Left lung (tissue), 8 donors: ENCODE data around the gene ZNF140. TPM values are rescaled to one million over a fixed set of nuclear protein-coding genes. Genes with fewer than 3 reads are reported as not detected.

Experiments used
- polyA plus RNA-seq, 6 donors: library from polyadenylated mRNA; unstranded; fragments of 120-200 nt; gene quantifications; one replicate each; pipeline ENCODE4 v1.2.1, GENCODE V29; 2013; ENCODE audit not compliant: insufficient read length in 6 of 6
- total RNA-seq, 2 donors: library from RNA; stranded (reverse); fragmentation: NEBNext Ultra II Directional; extraction: Animal tissue kit (Norgen Biotek cat#: 25700); gene quantifications; one replicate each; pipeline ENCODE4 v1.2.1, GENCODE V29; 2021
- donor health status: DM: no; HTN: yes; CAD: no.
- donor health status: DM: no; HTN: no; CAD: no.

Gene ZNF140
- total and polyA plus RNA-seq, 8 donors = 12.2 to 44.2 (median 40.0) TPM

Other genes starting within 250 kb of the ZNF140 start
- 10 to 100 TPM; 42.2 to 62.6 TPM for gene CHFR, start 193.3 kb upstream of the ZNF140 start, total RNA-seq
- 10 to 100 TPM; 21.0 to 34.3 (median 24.5) TPM for gene CHFR, start 193.3 kb upstream of the ZNF140 start, polyA plus RNA-seq
- 10 to 100 TPM; 14.7 to 18.1 TPM for gene ZNF605, start 124.6 kb upstream of the ZNF140 start, total RNA-seq
- gene ZNF605, start 124.6 kb upstream of the ZNF140 start, polyA plus RNA-seq = 10 to 100 TPM; 22.6 to 28.7 (median 25.0) TPM
- 10 to 100 TPM in 1 of 2 donors, 1 to 10 TPM in 1; 7.5 to 10.8 TPM for gene ZNF26, start 94.6 kb upstream of the ZNF140 start, total RNA-seq
- gene ZNF26, start 94.6 kb upstream of the ZNF140 start, polyA plus RNA-seq = 10 to 100 TPM; 14.7 to 19.4 (median 17.0) TPM
- 10 to 100 TPM; 17.3 to 24.5 TPM for gene ZNF84, start 43.4 kb upstream of the ZNF140 start, total RNA-seq
- 10 to 100 TPM; 71.1 to 85.7 (median 74.2) TPM for gene ZNF84, start 43.4 kb upstream of the ZNF140 start, polyA plus RNA-seq
- 1 to 10 TPM; 1.6 to 1.8 TPM for gene ZNF891, start 49.4 kb downstream of the ZNF140 start, total RNA-seq
- gene ZNF891, start 49.4 kb downstream of the ZNF140 start, polyA plus RNA-seq = 1 to 10 TPM; 6.2 to 8.5 (median 7.4) TPM
- 1 to 10 TPM; 6.7 to 8.2 TPM for gene ZNF10, start 49.7 kb downstream of the ZNF140 start, total RNA-seq
- 10 to 100 TPM; 28.7 to 36.1 (median 31.6) TPM for gene ZNF10, start 49.7 kb downstream of the ZNF140 start, polyA plus RNA-seq
- 10 to 100 TPM; 19.2 to 20.9 TPM for gene ZNF268, start 100.6 kb downstream of the ZNF140 start, total RNA-seq
- gene ZNF268, start 100.6 kb downstream of the ZNF140 start, polyA plus RNA-seq = 10 to 100 TPM; 25.1 to 31.7 (median 27.5) TPM
- not detected for gene ANHX, start 155.0 kb downstream of the ZNF140 start, total RNA-seq
- gene ANHX, start 155.0 kb downstream of the ZNF140 start, polyA plus RNA-seq = not detected